GM12875 (cell line): ENCODE results near the gene COG5.

ENCODE experiments used
- H3K4me3 ChIP-seq: one replicate; pipeline ENCODE4 v1.5.1; 2011; ENCODE audit warnings: low read depth, low read length, control low read depth
- TF ChIP-seq, protein P1 (sequence below): IDR thresholded peaks from 2 replicates; pipeline ENCODE4 v1.5.1; 2011; ENCODE audit warnings: low read depth, mild to moderate bottlenecking, control low read depth, inconsistent platforms, low read length, moderate library complexity, borderline replicate concordance; ENCODE audit not compliant: insufficient read depth

Gene COG5

DNA sequence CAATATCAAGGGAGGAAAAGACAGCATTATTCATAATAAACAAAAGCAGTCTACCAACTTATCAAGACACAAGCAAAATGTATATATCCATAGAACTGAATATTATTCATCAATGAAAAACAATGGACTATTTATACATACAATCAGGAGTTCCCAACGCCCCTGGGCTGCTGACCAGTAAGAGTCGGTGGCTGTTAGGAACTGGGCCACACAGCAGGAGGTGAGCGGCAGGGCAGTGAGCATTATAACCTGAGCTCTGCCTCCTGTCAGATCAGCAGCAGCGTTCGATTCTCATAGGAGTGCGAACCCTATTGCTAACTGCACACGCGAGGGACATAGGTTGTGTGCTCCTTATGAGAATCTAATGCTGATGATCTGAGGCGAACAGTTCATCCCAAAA is 165.6 kb downstream of the COG5 start:
- TF ChIP-seq, protein P1, sequence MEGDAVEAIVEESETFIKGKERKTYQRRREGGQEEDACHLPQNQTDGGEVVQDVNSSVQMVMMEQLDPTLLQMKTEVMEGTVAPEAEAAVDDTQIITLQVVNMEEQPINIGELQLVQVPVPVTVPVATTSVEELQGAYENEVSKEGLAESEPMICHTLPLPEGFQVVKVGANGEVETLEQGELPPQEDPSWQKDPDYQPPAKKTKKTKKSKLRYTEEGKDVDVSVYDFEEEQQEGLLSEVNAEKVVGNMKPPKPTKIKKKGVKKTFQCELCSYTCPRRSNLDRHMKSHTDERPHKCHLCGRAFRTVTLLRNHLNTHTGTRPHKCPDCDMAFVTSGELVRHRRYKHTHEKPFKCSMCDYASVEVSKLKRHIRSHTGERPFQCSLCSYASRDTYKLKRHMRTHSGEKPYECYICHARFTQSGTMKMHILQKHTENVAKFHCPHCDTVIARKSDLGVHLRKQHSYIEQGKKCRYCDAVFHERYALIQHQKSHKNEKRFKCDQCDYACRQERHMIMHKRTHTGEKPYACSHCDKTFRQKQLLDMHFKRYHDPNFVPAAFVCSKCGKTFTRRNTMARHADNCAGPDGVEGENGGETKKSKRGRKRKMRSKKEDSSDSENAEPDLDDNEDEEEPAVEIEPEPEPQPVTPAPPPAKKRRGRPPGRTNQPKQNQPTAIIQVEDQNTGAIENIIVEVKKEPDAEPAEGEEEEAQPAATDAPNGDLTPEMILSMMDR: no peak
- H3K4me3 ChIP-seq: no peak overlapping the region

DNA sequence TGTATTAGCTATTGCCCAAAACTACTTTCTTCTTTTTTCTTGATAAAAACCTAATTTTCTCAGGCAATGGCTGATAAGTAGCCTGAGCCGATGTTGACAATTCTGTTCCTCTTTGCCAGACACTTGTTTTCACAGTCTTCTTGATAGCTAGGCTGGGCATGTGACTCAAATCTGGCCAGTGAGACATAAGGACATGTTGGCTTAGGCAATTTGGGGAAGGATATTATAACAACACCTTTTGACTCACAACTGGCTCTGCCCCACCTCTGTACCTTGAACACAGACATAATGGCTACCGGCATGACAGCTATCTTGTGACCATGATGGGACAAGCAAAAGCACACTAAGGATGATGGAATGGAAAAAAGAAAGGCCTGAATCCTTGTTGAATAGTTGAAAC is 166.7 kb downstream of the COG5 start:
- TF ChIP-seq, protein P1: no peak
- H3K4me3 ChIP-seq: no peak overlapping the region

DNA sequence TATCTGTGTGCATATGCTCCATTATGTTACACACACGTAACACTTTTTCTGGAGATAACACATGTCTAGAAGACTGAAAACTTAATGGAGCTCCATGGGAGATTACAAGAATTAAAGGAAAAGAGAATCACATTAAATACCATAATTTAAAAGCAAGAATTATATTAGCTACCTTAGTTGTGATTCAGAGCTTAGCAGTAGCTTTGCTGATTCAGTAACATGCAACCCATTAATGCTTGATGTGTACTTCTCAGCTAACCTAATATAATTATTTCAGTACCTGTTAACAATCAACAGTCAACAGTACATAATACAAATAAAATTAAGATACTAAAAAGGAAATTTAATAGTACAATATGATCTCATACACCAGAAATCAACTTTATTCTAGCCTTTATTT is 167.6 kb downstream of the COG5 start:
- TF ChIP-seq, protein P1: no peak

DNA sequence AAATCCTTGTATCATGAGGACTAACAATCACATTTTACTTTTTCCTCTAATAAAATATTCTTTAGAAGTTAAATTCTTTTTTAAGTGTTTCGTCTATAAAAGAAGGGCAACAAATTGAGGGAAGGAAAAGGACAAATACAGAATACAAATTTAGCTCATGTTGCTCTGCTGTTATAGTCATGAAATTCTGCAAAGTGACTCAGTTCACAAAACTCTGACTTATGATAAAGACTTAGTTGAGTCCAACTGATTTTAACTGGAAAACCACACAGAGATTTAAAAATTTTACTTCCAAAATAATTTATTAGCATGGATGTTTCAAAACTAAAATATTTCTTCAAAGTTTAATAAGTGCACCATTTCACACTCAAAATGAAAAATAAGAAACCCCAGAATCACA is 168.9 kb downstream of the COG5 start:
- TF ChIP-seq, protein P1: no peak
- no peak overlapping the region for H3K4me3 ChIP-seq

More for the DNA sequence above, 167.6 kb downstream of the COG5 start:
- no peak overlapping the region for H3K4me3 ChIP-seq

DNA sequence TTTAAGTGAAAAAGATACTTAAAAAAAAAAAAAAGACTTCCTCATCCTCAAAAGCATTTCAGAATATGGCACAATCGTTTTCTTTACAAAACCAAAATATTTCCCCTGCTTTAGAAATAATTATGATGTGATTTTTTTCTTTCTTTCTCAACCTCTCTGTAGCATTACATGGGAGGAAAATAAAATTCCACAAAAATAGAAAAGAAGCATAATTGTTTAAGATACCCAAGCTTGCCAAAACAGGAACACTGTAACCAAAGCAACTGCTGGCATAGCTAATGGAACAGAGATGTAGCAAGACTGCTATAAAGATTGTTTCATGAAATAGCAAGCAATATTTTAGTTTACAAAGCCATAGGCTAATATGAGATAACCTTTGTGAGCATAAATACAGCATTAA is 169.4 kb downstream of the COG5 start:
- TF ChIP-seq, protein P1: no peak
- no peak overlapping the region for H3K4me3 ChIP-seq

DNA sequence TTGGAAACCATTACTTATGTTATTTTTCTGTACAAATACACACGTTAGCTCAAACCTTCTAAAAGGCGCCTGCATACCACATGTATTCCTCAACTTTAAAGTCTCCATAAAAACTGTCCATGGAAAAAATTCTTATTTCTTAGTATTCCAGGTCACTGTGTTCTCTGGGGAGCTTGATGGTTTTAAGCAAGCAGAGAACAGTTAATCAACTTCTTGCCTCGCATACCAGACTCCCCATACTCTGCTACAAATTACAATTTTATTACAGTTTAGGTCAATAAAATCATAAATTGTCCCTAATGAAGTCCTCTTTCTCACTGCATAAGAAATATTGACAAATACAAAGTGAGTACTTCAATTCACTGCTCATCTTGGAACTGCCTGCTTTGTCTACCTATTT is 170.9 kb downstream of the COG5 start:
- TF ChIP-seq, protein P1: no peak
- H3K4me3 ChIP-seq: no peak overlapping the region

DNA sequence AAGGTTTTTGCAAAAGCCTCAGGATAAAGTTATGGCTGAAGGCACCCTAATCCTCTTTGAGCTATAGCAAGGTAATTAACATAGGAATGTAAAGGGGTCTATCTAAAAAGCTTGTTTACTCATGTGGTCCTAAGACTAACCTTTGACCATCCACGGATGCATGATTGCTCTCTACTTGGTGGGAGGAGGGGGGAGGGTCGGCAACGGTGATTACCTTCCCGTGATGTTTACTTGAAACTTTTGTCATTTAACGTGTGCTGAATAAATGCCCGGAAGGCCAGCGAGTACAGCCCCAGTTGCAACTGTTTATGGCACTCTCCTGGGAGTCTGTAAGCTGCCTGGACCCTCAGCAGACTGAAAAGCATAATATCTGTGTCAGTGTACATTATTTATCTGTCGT is 172.8 kb downstream of the COG5 start:
- TF ChIP-seq, protein P1: no peak
- H3K4me3 ChIP-seq: no peak overlapping the region
